PC-9 (cell line): ENCODE data around the gene ARHGDIG. TPM values are rescaled to one million over a fixed set of nuclear protein-coding genes. Genes with fewer than 3 reads are reported as not detected.

Experiments used
- BruUV-seq: library from RNA; stranded (reverse); fragments of 400-500 nt; replicated peaks from 2 replicates; lab custom pipeline; 2021; lab: Mats Ljungman, UMichigan
- CTCF ChIA-PET: fragments of 300-600 bp; sonication (Branson Sonifier 250); formaldehyde crosslinking; loops from one replicate; lab custom pipeline; 2022; ENCODE audit warnings: antibody characterized with exemption; lab: Charles Lee
- POLR2A ChIA-PET: fragments of 300-600 bp; sonication (Branson Sonifier 250); formaldehyde crosslinking; loops from one replicate; lab custom pipeline; 2022; ENCODE audit warnings: antibody characterized with exemption; ENCODE audit not compliant: unreplicated experiment; lab: Charles Lee
- DNase-seq, 2 experiments: peaks; one replicate each; pipeline versions ENCODE4 v3.0.0 to v3.0.0-alpha.2; 2015 to 2022; ENCODE audit warnings: mixed read lengths in 1 of 2
- H2AFZ ChIP-seq: fragments of 200-600 bp; sonication (generic); 2 replicates; pipeline ENCODE4 v1.8.1; 2017; ENCODE audit warnings: antibody characterized with exemption
- H3F3A ChIP-seq: fragments of 200-600 bp; sonication (generic); 2 replicates; pipeline ENCODE4 v1.8.1; 2017; ENCODE audit warnings: antibody characterized with exemption, mild to moderate bottlenecking, low read depth; ENCODE audit not compliant: insufficient read depth
- H3K27ac ChIP-seq: fragments of 200-600 bp; sonication (generic); 2 replicates; pipeline ENCODE4 v1.6.1; 2016; ENCODE audit warnings: mixed run types
- H3K27me3 ChIP-seq: fragments of 200-600 bp; sonication (generic); 2 replicates; pipeline ENCODE4 v1.6.1; 2016; ENCODE audit warnings: low read depth, mixed run types; ENCODE audit not compliant: insufficient read depth
- H3K36me3 ChIP-seq: fragments of 200-600 bp; sonication (generic); 2 replicates; pipeline ENCODE4 v1.6.1; 2016; ENCODE audit warnings: low read depth, mixed run types
- H3K4me1 ChIP-seq: fragments of 200-600 bp; sonication (generic); replicated peaks from 2 replicates; pipeline ENCODE4 v1.6.1; 2016; ENCODE audit warnings: mixed run types; ENCODE audit not compliant: insufficient read depth
- H3K4me2 ChIP-seq: fragments of 200-600 bp; sonication (generic); 2 replicates; pipeline ENCODE4 v1.6.1; 2017; ENCODE audit warnings: mixed run types
- H3K4me3 ChIP-seq: fragments of 200-600 bp; sonication (generic); 2 replicates; pipeline ENCODE4 v1.6.1; 2016; ENCODE audit warnings: mixed run types
- H3K79me2 ChIP-seq: fragments of 200-600 bp; sonication (generic); 2 replicates; pipeline ENCODE4 v1.6.1; 2017; ENCODE audit warnings: low read depth, mixed run types
- H3K9me2 ChIP-seq: fragments of 200-600 bp; sonication (generic); 2 replicates; pipeline ENCODE4 v1.8.1; 2017; ENCODE audit warnings: mild to moderate bottlenecking; ENCODE audit not compliant: insufficient read depth
- H3K9me3 ChIP-seq: fragments of 200-600 bp; sonication (generic); 2 replicates; pipeline ENCODE4 v1.8.1; 2016; ENCODE audit warnings: low read depth; ENCODE audit not compliant: insufficient read depth
- H4K20me1 ChIP-seq: fragments of 200-600 bp; sonication (generic); 2 replicates; pipeline ENCODE4 v1.8.1; 2017; ENCODE audit not compliant: insufficient read depth
- CTCF ChIP-seq: fragments of 200-600 bp; sonication (generic); conservative IDR thresholded peaks from 2 replicates; pipeline ENCODE4 v1.6.1; 2017; ENCODE audit warnings: mixed run types, antibody characterized with exemption, mild to moderate bottlenecking, moderate library complexity
- EZH2 ChIP-seq: fragments of 200-600 bp; sonication (generic); IDR thresholded peaks from 2 replicates; pipeline ENCODE4 v1.8.0; 2017; ENCODE audit warnings: antibody characterized with exemption, low read depth
- intact Hi-C: fragments of 100-400 bp; cut with micrococcal nuclease; formaldehyde crosslinking; loops from one replicate; pipeline ENCODE4 v1.10.0; 2022; ENCODE audit not compliant: unreplicated experiment
- total RNA-seq: library from RNA; stranded (reverse); gene quantifications from 2 replicates; pipeline ENCODE4 v1.2.3, GENCODE V29; 2021

ARHGDIG gene
- total RNA-seq, 1 experiment from 2014 or later: not detected

- TF ChIP-seq CTCF (no peak), EZH2 (no peak)
- no TSS peak for BruUV-seq
- H2AFZ ChIP-seq: no peak overlapping the region
- H3K79me2 ChIP-seq: no peaks in the 10 kb centered on the region
- no peaks in the 10 kb centered on the region for H3F3A ChIP-seq
- H3K4me2 ChIP-seq: no peak overlapping the region
- DNase-seq: no peak
- H3K27ac ChIP-seq: no peak overlapping the region
- no peaks in the 10 kb centered on the region for H4K20me1 ChIP-seq
- POLR2A ChIA-PET: no interaction called here
- intact Hi-C loops: no loop called here
- H3K4me1 ChIP-seq: no peaks in the 10 kb centered on the region
- H3K36me3 ChIP-seq: no peaks in the 10 kb centered on the region
- no peak overlapping the region for H3K4me3 ChIP-seq
- no peaks in the 10 kb centered on the region for H3K9me2 ChIP-seq
- CTCF ChIA-PET: no interaction called here
- no peaks in the 10 kb centered on the region for H3K9me3 ChIP-seq
- no peaks in the 10 kb centered on the region for H3K27me3 ChIP-seq
Observed at GRCh38 chr16:264440-264951, 15.9 kb upstream of the ARHGDIG start.

- Histone ChIP-seq H2AFZ (no peak overlapping the region), H3K4me3 (no peak overlapping the region), H3K36me3 (no peaks in the 10 kb centered on the region), H3K4me2 (no peak overlapping the region), H3F3A (no peaks in the 10 kb centered on the region), H3K9me2 (no peaks in the 10 kb centered on the region), H3K27me3 (no peaks in the 10 kb centered on the region; the same call in 1 of the 2 replicates), H3K79me2 (no peaks in the 10 kb centered on the region), H3K27ac (no peak overlapping the region), H4K20me1 (no peaks in the 10 kb centered on the region), H3K4me1 (no peaks in the 10 kb centered on the region), H3K9me3 (no peaks in the 10 kb centered on the region)
- CTCF ChIA-PET: no interaction called here
- POLR2A ChIA-PET: no interaction called here
- DNase-seq: no peak
- intact Hi-C loops: no loop called here
- BruUV-seq: no TSS peak
- no peak for TF ChIP-seq CTCF
- TF ChIP-seq EZH2: no peak
Observed at GRCh38 chr16:265002-265529, 15.3 kb upstream of the ARHGDIG start.

- Histone ChIP-seq H3K4me1 (no peaks in the 10 kb centered on the region), H3F3A (no peaks in the 10 kb centered on the region), H2AFZ (no peak overlapping the region), H3K9me2 (no peaks in the 10 kb centered on the region), H3K4me3 (no peak overlapping the region), H3K27me3 (no peaks in the 10 kb centered on the region; the same call in 1 of the 2 replicates), H3K9me3 (no peaks in the 10 kb centered on the region), H3K79me2 (no peaks in the 10 kb centered on the region), H3K27ac (no peak overlapping the region), H3K36me3 (no peaks in the 10 kb centered on the region), H4K20me1 (no peaks in the 10 kb centered on the region), H3K4me2 (no peak overlapping the region)
- TF ChIP-seq EZH2 (no peak), CTCF (no peak)
- intact Hi-C loops: no loop called here
- POLR2A ChIA-PET: interaction anchor here (0.5 kb wide), 1 partner anchor 10 kb away, joined by 4 read pairs; no protein-coding TSS in a partner anchor
- no peak for DNase-seq
- CTCF ChIA-PET: no interaction called here
- BruUV-seq: no TSS peak
Observed at GRCh38 chr16:265711-266110, 14.7 kb upstream of the ARHGDIG start.
